Left forelimb (tissue), 1 donor: ENCODE measurements around the gene MDK.

Source experiments
- DNase-seq: peaks from one replicate; pipeline ENCODE4 v3.0.0-alpha.2; 2018; ENCODE audit warnings: low spot score

The MDK gene

DNA sequence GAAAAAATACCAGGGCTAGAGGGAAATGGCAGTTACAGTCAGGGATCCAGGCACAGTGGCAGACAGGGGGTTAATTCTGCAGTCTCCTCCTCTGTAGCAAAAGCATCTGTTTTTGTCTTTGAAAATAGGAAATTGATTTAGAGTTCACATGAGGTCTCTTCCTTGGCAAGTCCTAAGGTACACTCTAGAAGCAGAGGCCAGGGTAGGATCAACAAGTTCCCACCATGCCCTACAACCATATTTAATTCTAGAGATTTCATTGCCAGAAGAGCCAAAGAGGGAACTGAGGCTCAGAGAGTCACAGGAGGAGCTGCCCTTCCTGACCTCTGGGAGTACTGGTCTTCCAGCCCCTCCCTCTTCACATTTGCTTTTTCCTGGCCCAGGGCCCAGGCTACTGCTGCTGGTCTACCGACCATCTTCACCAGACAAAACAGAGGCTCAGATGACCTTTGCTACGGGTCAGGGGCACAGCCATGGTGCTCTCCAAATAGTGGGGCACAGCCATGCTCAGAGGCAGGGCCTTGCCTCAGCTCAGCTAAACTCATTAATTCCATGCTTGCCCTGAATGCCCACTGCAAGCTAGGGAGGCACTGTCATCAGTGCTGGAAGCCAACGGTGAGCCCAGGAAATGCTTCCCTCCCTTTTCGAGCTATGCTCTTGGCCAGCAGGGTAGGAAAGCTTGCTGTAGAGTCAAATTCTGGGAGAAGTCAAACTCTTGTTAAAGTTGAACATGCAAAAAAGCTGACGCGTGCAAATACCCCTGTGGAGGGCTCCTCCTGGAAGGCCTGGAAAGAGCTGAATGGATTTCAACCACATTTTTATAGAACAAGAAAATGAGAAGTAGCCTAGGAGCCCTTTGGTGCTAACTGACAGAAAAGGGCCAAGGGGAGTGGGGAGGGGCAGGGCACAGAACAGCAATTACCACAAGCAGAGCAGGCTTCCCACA lies 21.8 kb downstream of the MDK start:
- no peak for DNase-seq

DNA sequence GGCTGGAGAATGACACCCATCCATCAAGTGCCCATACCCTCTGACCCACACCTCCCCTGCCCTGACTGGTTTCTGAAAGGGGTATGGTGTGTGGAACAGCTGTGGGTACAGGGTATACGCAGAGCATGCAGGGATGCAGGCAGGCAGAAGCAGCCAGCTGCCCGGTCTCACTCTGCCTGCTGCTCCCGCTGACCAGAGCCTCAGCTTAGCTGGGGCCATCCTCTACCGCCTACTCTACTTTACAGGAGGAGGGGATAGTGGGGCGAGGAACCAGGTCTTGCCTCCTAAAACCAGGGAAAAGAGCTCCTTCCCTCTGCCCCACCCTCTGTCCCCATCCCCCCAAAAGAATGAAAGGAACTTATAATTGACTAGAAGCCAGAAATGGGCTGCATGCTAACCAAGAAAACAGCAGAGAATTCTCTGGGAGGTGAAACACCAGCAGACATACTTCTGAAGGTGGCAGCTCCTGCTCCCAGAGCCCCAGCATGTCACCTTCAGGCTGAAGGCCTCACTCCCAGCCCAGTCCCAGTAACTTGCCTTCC lies 23.1 kb downstream of the MDK start:
- no peak for DNase-seq

DNA sequence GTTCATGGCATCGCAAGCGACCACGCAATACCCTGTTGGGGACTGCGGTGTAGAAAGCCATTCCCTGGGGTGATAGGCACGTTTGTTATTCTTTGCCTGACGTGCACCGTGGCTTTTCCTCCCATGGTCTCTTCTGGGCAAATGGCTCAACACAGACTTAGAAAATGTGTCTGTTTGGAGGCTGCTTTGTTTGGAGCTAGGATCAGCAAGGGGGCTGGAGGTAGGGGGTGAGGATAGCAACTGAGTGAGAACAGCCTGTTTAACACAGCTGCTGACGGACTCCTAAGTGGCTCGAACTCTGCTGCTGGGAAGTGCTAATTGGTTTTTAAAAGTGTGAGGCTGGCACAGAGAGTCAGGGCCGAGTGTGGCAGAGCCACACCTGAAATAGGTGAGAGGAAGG lies 26.2 kb downstream of the MDK start:
- no peak for DNase-seq

DNA sequence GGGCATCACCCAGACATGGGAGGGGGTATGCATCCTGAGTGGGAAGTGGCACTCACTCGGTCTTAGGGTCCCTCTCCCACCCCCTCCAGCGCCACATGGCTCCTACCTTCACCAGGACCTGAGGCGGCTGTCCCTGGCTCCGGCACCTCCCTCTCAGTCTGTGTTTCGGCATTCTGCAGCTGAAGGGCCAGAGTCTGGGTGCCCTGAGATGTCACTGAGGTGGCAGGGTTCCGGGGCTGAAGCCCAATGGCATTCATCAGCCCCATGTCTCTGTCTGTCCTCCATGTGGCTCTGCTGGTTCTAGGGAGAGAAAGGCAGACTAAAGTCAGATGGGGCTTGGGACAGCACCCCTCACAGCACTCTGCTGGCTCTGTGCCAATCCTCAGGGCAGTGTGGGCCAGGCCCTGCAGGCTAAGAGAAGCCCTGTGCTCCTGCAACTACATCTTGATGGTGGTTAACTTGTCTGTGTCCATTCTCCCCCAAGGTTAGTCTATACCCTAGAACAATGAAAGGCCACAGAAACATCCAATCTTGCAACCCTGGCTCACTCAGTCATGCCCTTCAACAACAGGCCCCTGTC lies 27.0 kb downstream of the MDK start:
- no peak for DNase-seq

DNA sequence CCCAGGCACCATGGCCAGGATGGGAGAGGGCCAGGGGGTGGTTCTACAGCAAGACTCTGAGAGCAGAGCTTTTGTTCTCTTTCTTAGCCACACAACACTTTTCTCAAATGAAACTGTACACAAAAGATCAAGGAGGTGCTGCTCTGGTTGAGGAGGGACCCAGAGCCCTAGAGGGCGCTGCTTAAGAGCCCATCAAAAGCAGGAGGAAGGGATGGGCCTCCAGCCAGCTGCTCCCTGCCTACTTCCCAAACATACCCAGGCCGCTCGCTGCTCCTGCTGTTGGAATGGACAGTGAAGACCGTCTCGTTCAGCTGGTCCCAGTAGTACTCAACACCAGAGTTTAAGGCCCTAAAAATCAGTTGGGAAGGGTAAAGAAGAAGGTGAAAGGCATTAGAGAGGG lies 28.6 kb downstream of the MDK start:
- no peak for DNase-seq

DNA sequence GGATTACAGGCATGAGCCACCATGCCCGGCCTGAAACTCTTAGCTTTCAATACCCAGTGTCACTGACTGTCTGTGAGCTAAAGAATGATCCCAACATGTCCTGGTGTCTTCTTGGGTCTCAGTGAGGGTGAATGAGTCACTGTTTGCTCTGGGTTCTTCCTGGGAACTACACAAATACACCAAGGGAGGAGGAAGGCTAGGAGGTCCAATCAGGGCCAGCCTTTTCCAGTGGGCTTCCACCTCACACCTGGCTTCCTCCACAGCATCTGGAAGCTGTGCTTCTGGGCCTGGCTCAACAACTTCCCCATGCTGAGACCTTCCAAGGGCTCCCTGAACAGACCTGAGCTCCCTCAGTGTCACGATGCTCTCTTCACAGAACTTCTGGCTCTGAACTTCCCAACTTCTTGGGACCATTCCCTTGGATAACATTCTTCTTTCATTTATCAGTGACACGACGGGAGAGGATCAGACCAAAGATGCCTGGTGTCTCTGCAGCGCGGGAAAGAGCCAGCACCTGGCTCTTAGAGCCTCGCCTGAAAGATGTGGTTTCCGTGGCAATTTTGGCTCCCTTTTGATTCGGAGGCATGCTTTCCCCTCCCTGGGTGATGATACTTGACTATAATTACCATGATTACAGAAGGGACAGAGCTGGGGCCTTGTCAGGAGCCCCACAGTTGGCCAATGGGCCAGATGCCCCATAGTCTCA lies 32.4 kb downstream of the MDK start:
- DNase-seq = no peak

DNA sequence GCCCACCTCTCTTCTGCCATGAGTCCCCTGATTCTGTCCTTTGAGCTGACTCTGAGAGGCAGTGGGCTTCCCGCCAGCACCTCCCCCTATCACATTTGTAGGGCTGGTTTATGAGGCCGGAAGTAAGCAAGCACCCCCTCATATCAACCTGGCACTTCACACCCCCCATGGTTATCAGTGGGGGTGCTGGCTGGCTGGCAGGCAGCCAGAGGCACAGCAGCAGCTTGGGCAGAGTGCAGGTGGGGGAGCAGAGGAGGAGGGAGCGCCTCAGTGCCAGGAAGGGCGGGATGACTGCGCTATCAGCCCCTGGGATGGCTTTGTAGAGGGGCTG lies 33.0 kb downstream of the MDK start:
- no peak for DNase-seq

DNA sequence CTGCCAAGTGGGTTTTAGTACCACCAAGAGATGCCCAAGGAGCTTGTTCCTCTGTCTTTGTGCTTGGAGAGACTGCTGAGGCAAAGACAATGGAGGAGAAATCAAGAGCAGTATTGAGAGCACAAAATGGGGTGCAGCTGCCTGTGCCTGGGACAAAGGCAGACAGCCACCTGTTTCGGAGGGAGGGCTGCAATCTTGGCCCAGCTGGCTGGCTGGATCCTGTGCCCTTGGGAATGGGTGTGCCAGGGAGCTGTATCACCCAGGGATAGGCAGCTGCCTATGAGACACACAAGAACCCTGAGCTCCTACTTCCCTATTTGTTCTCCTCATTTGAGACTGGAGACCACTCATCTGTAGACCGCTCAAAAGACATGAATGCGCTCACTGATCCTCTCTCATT lies 33.4 kb downstream of the MDK start:
- no peak for DNase-seq

DNA sequence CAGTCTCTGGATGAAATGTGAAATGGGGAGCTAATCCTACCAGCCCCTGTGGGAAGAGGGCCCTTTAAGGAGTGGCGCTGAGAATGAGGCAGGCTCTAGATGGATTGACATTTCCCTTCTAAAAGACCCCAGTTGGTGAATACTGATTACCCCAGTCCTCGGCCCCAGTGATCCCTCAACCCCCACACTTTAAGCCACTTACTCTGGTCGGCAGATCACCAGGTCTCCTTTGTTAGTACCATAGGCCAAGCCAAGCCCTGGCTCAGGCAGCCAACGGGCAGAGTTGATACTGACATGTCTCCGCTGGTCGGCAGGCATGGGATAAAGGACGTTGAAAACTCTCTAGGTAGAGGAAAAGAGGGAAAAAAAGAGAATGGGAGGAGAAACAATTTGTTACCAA lies 36.2 kb downstream of the MDK start:
- DNase-seq = no peak

DNA sequence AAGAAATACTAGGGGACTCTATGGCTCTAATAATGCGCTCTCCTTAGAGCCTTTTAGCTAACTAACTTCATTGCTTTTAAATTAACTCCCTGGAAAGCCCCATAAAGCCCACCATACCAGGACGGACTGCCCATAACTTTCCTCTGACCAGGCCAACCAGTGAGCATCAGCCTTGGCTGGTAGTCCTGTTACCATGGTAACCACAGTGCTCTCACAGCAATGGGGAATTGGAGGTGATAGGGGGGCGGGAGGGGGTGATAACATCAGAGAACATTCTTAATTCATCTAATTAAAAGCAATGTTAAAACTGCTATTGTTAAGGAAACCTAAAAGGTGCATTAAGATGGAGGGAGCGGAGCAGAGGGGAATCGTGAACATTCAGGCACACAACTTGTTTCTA lies 37.3 kb downstream of the MDK start:
- DNase-seq = no peak

DNA sequence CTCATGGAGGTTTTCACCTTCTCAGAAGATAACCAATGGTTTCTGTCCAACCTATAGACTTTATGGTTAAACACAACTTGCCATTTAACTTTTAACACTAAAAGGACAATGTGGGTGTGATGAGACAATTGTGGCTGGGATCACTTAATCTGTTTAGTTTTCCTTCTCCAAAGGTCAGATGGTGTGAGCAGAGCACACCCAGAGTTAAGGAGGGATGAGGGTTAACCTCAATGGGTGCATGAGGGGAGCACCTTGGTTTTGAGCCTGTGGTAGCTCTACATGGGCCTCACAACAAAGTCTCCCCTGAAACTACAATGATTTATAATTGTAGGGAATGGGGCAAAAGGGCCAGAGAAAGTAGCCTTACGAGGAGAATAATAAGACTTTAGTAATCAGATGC lies 39.0 kb downstream of the MDK start:
- DNase-seq = no peak

DNA sequence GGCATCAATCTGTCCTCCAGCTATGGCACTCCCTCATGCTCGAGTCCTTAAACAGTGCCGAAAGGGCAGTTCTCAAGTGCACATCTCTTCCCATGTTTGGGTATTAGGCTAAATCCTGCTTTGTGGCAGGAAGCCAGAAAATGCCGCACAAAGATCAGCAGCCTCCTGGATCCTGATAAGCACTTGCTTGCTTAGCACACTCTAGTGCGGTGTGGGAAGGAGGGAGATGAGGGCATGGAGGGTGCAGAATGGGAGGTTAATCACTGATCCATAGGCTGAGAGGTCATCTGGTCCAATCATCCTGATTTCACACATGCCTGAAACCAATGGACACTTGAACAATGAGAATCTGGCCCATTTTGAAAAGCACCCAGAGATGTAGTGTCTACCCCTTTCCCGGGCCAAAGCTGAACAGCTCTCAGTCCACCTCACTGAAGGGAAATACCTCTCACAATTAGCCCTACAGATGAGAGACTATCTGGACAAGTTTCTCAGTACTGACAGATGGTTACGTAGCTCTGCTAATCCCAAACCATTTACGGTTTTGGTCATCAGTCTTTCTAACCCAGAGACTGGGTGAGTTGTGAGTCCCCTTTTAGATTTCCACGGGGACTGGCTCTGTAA lies 39.9 kb downstream of the MDK start:
- DNase-seq = no peak

DNA sequence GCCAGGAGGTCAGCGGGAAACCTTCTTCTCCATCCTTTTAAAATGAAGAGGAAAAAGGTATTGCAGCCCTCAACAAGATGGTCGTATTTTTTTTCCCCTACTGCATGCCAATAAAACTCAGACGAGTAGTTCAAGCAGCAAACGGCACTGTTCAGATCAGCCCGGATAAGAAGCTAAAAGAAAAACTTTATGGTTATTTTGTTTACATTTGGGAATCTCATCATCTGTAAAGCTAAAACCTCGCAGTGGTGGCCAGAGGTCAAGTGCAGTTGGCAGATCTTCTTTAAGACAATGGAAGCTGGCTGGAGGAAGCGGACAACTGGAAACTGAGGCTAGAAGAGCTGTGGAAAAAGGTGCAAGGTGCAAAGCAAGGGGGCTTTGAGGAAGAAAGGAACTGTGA lies 41.1 kb downstream of the MDK start:
- DNase-seq = no peak

DNA sequence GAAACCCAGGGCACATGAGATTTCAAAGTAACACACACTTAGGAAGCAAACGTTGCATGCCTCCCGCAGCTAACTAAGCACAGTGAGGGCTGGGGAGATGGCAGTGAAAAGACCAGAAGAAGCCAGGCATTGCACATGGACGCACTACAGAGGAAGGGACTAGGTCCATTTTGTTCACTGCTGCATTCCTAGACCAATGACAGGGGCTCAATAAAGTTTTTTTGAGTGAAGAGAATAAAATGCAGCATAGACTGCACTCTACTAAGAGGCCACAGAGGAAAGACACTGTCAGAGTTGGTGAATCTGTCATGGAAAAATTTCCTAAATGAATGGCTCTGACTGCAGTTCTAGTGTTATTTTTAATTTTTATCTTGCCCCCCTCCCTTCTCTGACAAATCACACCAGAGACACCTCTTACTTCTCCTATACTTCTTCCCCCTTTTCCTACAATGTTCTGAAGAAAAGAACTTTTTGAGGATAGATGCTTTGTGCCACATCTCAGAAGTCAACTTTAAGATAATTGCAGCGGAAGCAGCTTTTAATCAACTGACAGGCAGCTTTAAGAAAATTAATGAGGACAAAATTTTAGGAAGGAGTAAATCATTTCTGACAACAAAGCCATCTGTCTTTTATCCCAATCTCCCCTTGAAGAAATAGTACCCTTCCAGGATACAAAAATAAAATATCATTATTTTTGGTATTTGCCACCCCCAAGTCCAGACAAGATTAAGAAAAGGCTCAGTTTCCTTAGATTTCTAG lies 44.9 kb downstream of the MDK start:
- DNase-seq = no peak

DNA sequence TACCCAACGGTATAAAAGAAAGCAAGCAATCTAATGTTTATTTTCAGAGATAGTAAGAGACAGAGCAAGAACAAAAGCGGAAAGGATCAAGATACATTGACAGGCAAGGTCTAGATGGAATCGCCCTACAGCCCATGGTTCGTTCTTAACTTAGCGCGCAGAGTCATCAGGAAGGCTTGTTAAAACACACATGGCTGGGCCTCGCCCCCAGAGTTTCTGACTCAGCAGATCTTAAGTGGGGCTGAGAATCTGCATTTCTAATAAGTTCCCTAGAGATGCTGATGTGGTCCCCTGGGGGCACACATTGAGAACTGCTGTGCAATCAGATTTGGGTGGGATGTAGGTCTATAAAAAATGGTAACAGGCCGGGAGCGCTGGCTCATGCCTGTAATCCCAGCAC lies 45.9 kb downstream of the MDK start:
- DNase-seq = no peak

DNA sequence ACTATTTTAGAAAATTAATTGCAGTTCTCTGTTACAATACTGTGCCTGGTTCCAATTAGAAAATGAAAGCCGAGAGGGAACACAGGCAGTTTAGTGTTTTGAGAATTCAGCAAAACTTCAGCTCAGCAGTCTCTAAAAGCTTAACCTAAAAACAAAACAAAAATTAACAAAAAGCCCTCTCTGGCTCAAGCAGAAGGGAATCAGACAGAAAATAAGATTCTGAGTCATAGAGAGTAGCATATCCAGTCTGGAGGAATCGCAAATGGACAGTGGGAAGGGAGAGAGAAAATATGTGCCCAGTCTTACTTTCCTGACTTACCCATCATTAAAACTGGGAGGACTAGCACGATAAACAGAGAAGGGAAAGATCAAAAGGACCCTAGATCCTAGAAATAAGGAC lies 48.2 kb downstream of the MDK start:
- no peak for DNase-seq

DNA sequence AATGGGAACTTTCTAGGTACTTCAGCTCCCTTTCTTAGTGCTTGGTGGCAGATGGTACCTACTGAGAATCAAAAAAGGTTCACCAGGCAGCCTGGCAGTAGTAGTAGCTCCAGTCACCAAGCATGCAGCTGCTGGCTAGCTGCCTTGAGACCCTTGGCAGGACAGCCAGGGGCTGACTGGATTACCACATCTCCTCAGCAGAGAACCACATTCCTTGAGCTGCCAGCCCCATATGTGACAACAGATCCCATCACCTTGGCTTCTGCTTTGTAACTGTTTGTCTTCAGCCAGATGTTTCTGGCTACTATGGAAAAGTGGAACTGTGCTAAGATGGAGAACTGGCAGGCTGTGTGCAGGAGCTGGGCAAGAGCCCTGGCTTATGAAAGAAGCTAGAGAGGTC lies 49.7 kb downstream of the MDK start:
- DNase-seq = no peak
